IPS DF 6.9 (cell line): ENCODE results near the gene PHKG2.

Experiments
- DNase-seq: peaks from one replicate; pipeline ENCODE4 v3.0.0-alpha.2; 2013; ENCODE audit warnings: low read depth, low spot score
- H3K27ac ChIP-seq: one replicate; pipeline ENCODE4 v1.5.1; 2013; ENCODE audit warnings: low read length, control low read depth
- H3K27me3 ChIP-seq: 2 replicates; pipeline ENCODE4 v1.6.1; 2013; ENCODE audit warnings: mild to moderate bottlenecking, low read length; ENCODE audit not compliant: control insufficient read depth, insufficient read depth
- H3K36me3 ChIP-seq: 2 replicates; pipeline ENCODE4 v1.6.1; 2013; ENCODE audit warnings: low read length; ENCODE audit not compliant: control insufficient read depth, insufficient read depth
- H3K4me1 ChIP-seq: 2 replicates; pipeline ENCODE4 v1.6.1; 2013; ENCODE audit warnings: low read length; ENCODE audit not compliant: control insufficient read depth, insufficient read depth
- H3K4me3 ChIP-seq: 2 replicates; pipeline ENCODE4 v1.5.1; 2013; ENCODE audit warnings: mild to moderate bottlenecking, low read length
- H3K9me3 ChIP-seq: 2 replicates; pipeline ENCODE4 v1.6.1; 2013; ENCODE audit warnings: low read length, inconsistent platforms; ENCODE audit not compliant: control insufficient read depth, insufficient read depth
- WGBS: extraction: QIAGEN DNeasy Blood & Tissue Kit; methylation state at CpG from one replicate; pipeline ENCODE4 v1.1.7; 2013; ENCODE audit warnings: mixed read lengths, missing lambda C conversion rate; ENCODE audit not compliant: insufficient read length, insufficient coverage; 5-methylcytosine and 5-hydroxymethylcytosine counted together

PHKG2 gene

GRCh38 chr16:30728321-30728720 lies 19.9 kb upstream of the PHKG2 start:
- no peak for DNase-seq
- no peaks in the 10 kb centered on the region for H3K9me3 ChIP-seq
- no peak overlapping the region for H3K27ac ChIP-seq
- H3K4me3 ChIP-seq, result no peak overlapping the region
- H3K4me1 ChIP-seq, result 0 out of 2 replicates have a peak, but pooled peaks cover 1% of the 10 kb centered on the region
- peaks cover 22% of the 10 kb centered on the region for H3K36me3 ChIP-seq
- no CpG with 5 or more reads among the region's 6 CpGs for WGBS
- no peaks in the 10 kb centered on the region for H3K27me3 ChIP-seq

GRCh38 chr16:30728899-30729672 lies 19.1 kb upstream of the PHKG2 start:
- Histone ChIP-seq H3K4me3 (no peak overlapping the region), H3K27me3 (no peaks in the 10 kb centered on the region), H3K27ac (no peak overlapping the region), H3K4me1 (0 out of 2 replicates have a peak, but pooled peaks cover 1% of the 10 kb centered on the region), H3K9me3 (no peaks in the 10 kb centered on the region), H3K36me3 (peaks cover 16% of the 10 kb centered on the region)
- no CpG with 5 or more reads among the region's 17 CpGs for WGBS
- no peak for DNase-seq

GRCh38 chr16:30731411-30731810 lies 16.8 kb upstream of the PHKG2 start:
- Histone ChIP-seq H3K4me1 (0 out of 2 replicates have a peak, but pooled peaks cover 1% of the 10 kb centered on the region), H3K9me3 (no peaks in the 10 kb centered on the region), H3K27me3 (no peaks in the 10 kb centered on the region), H3K36me3 (peaks cover 9% of the 10 kb centered on the region), H3K27ac (no peak overlapping the region), H3K4me3 (no peak overlapping the region)
- no CpG with 5 or more reads among the region's 3 CpGs for WGBS
- no peak for DNase-seq

- H3K27ac ChIP-seq, result no peak overlapping the region
- WGBS, result no CpG with 5 or more reads among the region's 17 CpGs
- H3K27me3 ChIP-seq, result no peaks in the 10 kb centered on the region
- H3K4me3 ChIP-seq, result no peak overlapping the region
- peaks cover 6% of the 10 kb centered on the region for H3K4me1 ChIP-seq
- H3K9me3 ChIP-seq, result no peaks in the 10 kb centered on the region
- H3K36me3 ChIP-seq, result peaks cover 32% of the 10 kb centered on the region
- DNase-seq, result no peak
These were observed 11.0 kb upstream of the PHKG2 start for GRCh38 chr16:30736995-30737793.

GRCh38 chr16:30737794-30738648 lies 10.2 kb upstream of the PHKG2 start:
- WGBS, result no CpG with 5 or more reads among the region's 25 CpGs
- Histone ChIP-seq H3K9me3 (no peaks in the 10 kb centered on the region), H3K36me3 (peaks cover 32% of the 10 kb centered on the region), H3K4me3 (no peak overlapping the region), H3K4me1 (peaks cover 6% of the 10 kb centered on the region), H3K27me3 (no peaks in the 10 kb centered on the region), H3K27ac (no peak overlapping the region)
- no peak for DNase-seq

- no peaks in the 10 kb centered on the region for H3K9me3 ChIP-seq
- no peak for DNase-seq
- H3K4me1 ChIP-seq, result peaks cover 6% of the 10 kb centered on the region
- H3K4me3 ChIP-seq, result no peak overlapping the region
- H3K27me3 ChIP-seq, result no peaks in the 10 kb centered on the region
- peaks cover 36% of the 10 kb centered on the region for H3K36me3 ChIP-seq
- WGBS, result no CpG with 5 or more reads among the region's 37 CpGs
- H3K27ac ChIP-seq, result no peak overlapping the region
These were observed 9.0 kb upstream of the PHKG2 start for GRCh38 chr16:30738984-30739951.

DNA sequence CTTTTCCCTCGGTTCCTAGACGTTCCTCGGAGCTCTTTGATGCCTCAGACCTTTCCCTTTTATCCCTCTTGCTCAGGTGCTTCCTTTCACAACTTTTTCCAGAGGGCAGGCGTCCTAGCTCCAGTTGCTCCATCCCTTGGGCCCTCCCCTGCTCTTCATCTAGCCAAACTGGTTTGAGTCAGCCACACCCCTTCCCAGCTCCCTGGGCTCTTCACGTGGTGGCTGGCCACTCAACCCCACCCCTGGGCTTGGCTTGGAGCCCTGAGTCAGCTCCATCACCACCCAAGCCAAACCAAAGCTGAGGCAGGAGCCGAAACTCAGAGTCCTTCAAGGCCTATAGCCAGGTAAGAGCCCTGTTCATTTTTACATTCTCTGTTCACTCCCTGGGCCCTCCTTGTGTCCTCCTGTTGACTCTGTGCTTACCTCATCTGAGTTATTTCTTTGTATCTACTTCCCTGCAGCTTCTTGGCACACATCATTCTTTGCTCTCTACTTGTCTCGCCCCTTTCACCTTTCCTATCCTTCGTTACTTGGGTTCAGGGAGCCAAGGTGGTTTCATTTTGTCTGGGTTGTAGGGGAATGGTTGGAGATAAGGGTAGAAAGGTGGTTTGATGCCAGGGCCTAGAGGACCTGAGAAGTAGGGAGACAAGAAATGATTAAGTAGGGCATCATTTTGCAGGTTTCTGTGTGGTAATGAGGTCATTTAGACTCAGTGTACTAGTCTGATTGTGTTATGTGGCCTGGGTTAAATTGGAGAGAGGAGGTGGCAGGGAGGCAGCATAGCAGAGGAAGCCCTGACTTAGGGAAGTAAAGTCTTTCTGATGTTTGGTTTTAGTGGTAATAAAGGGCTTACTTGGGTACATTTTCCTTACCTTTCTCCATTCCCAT lies 7.6 kb upstream of the PHKG2 start:
- no peak overlapping the region for H3K27ac ChIP-seq
- H3K9me3 ChIP-seq, result no peaks in the 10 kb centered on the region
- peaks cover 34% of the 10 kb centered on the region for H3K36me3 ChIP-seq
- H3K4me3 ChIP-seq, result no peak overlapping the region
- peaks cover 6% of the 10 kb centered on the region for H3K4me1 ChIP-seq
- H3K27me3 ChIP-seq, result no peaks in the 10 kb centered on the region
- DNase-seq, result no peak
- no CpG with 5 or more reads among the region's 8 CpGs for WGBS

- no peak for DNase-seq
- Histone ChIP-seq H3K27ac (no peak overlapping the region), H3K36me3 (peaks cover 29% of the 10 kb centered on the region), H3K4me1 (peaks cover 6% of the 10 kb centered on the region), H3K4me3 (no peak overlapping the region), H3K27me3 (no peaks in the 10 kb centered on the region), H3K9me3 (no peaks in the 10 kb centered on the region)
- no CpG with 5 or more reads among the region's 6 CpGs for WGBS
These were observed 6.7 kb upstream of the PHKG2 start for GRCh38 chr16:30741461-30741914.

DNA sequence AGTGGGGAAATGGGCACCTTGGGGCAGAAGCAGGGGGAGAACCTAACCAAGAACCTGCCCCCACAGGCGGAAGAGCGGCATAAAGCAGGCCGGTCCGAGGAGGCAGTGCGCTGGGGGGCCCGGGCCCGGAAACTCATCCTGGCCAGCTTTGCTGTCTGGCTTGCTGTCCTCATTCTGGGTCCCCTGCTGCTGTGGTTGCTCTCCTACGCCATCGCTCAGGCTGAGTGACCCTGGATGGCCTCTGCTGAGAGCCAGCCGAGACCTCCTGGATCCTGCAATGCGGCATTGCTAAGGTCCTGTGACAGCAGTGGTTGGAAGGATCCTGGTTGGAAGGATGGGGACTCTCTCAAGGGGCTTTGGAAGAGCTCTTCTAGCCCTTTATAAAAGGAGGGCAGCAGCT lies 4.5 kb upstream of the PHKG2 start:
- Histone ChIP-seq H3K27me3 (no peaks in the 10 kb centered on the region), H3K9me3 (no peaks in the 10 kb centered on the region), H3K36me3 (peaks cover 7% of the 10 kb centered on the region; the same call in 1 of the 2 replicates), H3K4me3 (no peak overlapping the region), H3K4me1 (peaks cover 6% of the 10 kb centered on the region), H3K27ac (no peak overlapping the region)
- WGBS, result no CpG with 5 or more reads among the region's 11 CpGs
- DNase-seq, result no peak
